Lower lobe of right lung (tissue), 2 donors: Measurements from ENCODE around the gene CDK11B. TPM values are rescaled to one million over a fixed set of nuclear protein-coding genes. Genes with fewer than 3 reads are reported as not detected.
"Not testable (repeated sequence)": the region's sequence is repeated elsewhere in the genome, so short reads cannot be mapped to it uniquely, and the experiment has no call there.

Source experiments
- ATAC-seq, 2 donors: fragments of 200-7000 bp; cut with Tn5 transposase; one replicate each; pipeline ENCODE4 v1.9.1; 2020 to 2022; ENCODE audit warnings: mild to moderate bottlenecking in 2 of 2, moderate library complexity in 2 of 2
- DNase-seq: peaks from one replicate; pipeline ENCODE4 v3.0.0-alpha.2; 2020
- H3K27ac ChIP-seq: fragments of 200-600 bp; one replicate; pipeline ENCODE4 v1.8.0; 2022
- H3K27me3 ChIP-seq: fragments of 200-600 bp; one replicate; pipeline ENCODE4 v1.8.0; 2022; ENCODE audit warnings: low read depth
- H3K36me3 ChIP-seq: fragments of 200-600 bp; one replicate; pipeline ENCODE4 v1.8.0; 2022; ENCODE audit warnings: mild to moderate bottlenecking
- H3K4me1 ChIP-seq: fragments of 200-600 bp; one replicate; pipeline ENCODE4 v1.8.0; 2022
- H3K4me3 ChIP-seq: fragments of 200-600 bp; one replicate; pipeline ENCODE4 v1.8.0; 2022; ENCODE audit warnings: mild to moderate bottlenecking
- H3K9me3 ChIP-seq: fragments of 200-600 bp; one replicate; pipeline ENCODE4 v1.8.0; 2022
- CTCF ChIP-seq: fragments of 200-600 bp; IDR thresholded peaks from one replicate; pipeline ENCODE4 v1.8.0; 2022; ENCODE audit warnings: antibody characterized with exemption, mild to moderate bottlenecking
- intact Hi-C: fragments of 100-400 bp; cut with DNase I; formaldehyde crosslinking; loops from one replicate; pipeline ENCODE4 v1.11.0; 2022
- long read RNA-seq: library from polyadenylated mRNA; unstranded; transcript quantifications from one replicate; pipeline ENCODE4 v2.0.0, GENCODE V29; 2021
- total RNA-seq: library from RNA; stranded (reverse); fragmentation: NEBNext Ultra II Directional; extraction: Animal tissue kit (Norgen Biotek cat#: 25700); gene quantifications from one replicate; pipeline ENCODE4 v1.2.1, GENCODE V29; 2021
- donor health status: DM: no; HTN: yes; CAD: no; lungs with severe emphysema.

CDK11B gene
- total RNA-seq = 23.0 TPM
- long read RNA-seq, partial matches to known transcripts = 25 of 38 reads
- long read RNA-seq, other reads (novel, unspliced or antisense) = 10 of 38 reads

- ATAC-seq (peak; percentile 93), DNase-seq (peak; percentile 93)
- Histone ChIP-seq H3K36me3 (peaks cover 37% of the 10 kb centered on the region), H3K4me3 (peak within 1 kb of the TSS; percentile 72), H3K27ac (peak within 1 kb of the TSS; percentile 100), H3K4me1 (peaks cover 21% of the 10 kb centered on the region)
- intact Hi-C loops, H3K27me3 ChIP-seq, H3K9me3 ChIP-seq: not testable (repeated sequence)
- peak; percentile 48 for TF ChIP-seq CTCF
These were observed at the start of gene CDK11B for GRCh38 chr1:1658583-1659549. Gene CDK11B (minus strand): TSS chr1:1659004. CDS start chr1:1657485, 1,519 bp downstream.

- H3K4me3 ChIP-seq, H3K27ac ChIP-seq, H3K27me3 ChIP-seq, intact Hi-C loops, ATAC-seq, DNase-seq, H3K9me3 ChIP-seq, H3K4me1 ChIP-seq: not testable (repeated sequence)
- peaks cover 41% of the 10 kb centered on the region for H3K36me3 ChIP-seq
These were observed 49.1 kb upstream of the CDK11B start for GRCh38 chr1:1707897-1708296.

- H3K36me3 ChIP-seq = peaks cover 41% of the 10 kb centered on the region
- H3K27me3 ChIP-seq, H3K27ac ChIP-seq, intact Hi-C loops, DNase-seq, H3K9me3 ChIP-seq, H3K4me1 ChIP-seq, H3K4me3 ChIP-seq, ATAC-seq: not testable (repeated sequence)
These were observed 48.4 kb upstream of the CDK11B start for GRCh38 chr1:1707241-1707640.

GRCh38 chr1:1705623-1706022, 46.8 kb upstream of the CDK11B start:
- not testable (repeated sequence) for DNase-seq, H3K9me3 ChIP-seq, ATAC-seq

GRCh38 chr1:1704284-1704957, 45.6 kb upstream of the CDK11B start:
- DNase-seq, ATAC-seq, H3K9me3 ChIP-seq, H3K4me1 ChIP-seq, H3K27me3 ChIP-seq, H3K4me3 ChIP-seq, H3K27ac ChIP-seq, intact Hi-C loops: not testable (repeated sequence)
- H3K36me3 ChIP-seq = peaks cover 41% of the 10 kb centered on the region

More at GRCh38 chr1:1705623-1706022, 46.8 kb upstream of the CDK11B start:
- H3K36me3 ChIP-seq = peaks cover 41% of the 10 kb centered on the region
- H3K4me3 ChIP-seq, H3K27me3 ChIP-seq, intact Hi-C loops, H3K4me1 ChIP-seq, H3K27ac ChIP-seq: not testable (repeated sequence)

GRCh38 chr1:1703796-1704195, 45.0 kb upstream of the CDK11B start:
- DNase-seq = no peak
- no peak for ATAC-seq

GRCh38 chr1:1702506-1702905, 43.7 kb upstream of the CDK11B start:
- H3K27me3 ChIP-seq, H3K9me3 ChIP-seq, H3K4me3 ChIP-seq, H3K27ac ChIP-seq, DNase-seq, ATAC-seq, intact Hi-C loops, H3K4me1 ChIP-seq: not testable (repeated sequence)
- peaks cover 33% of the 10 kb centered on the region for H3K36me3 ChIP-seq

More at GRCh38 chr1:1703796-1704195, 45.0 kb upstream of the CDK11B start:
- Histone ChIP-seq H3K9me3 (no peaks in the 10 kb centered on the region), H3K27ac (no peak overlapping the region), H3K36me3 (peaks cover 41% of the 10 kb centered on the region), H3K4me3 (no peak overlapping the region), H3K27me3 (no peaks in the 10 kb centered on the region), H3K4me1 (no peaks in the 10 kb centered on the region)
- no peak for TF ChIP-seq CTCF
- intact Hi-C loops = no loop called here

GRCh38 chr1:1700557-1700956, 41.8 kb upstream of the CDK11B start:
- peak; percentile 40 to 79 for ATAC-seq
- H3K27me3 ChIP-seq, H3K9me3 ChIP-seq, DNase-seq, H3K27ac ChIP-seq, H3K4me1 ChIP-seq, H3K4me3 ChIP-seq, intact Hi-C loops: not testable (repeated sequence)
- H3K36me3 ChIP-seq = peaks cover 17% of the 10 kb centered on the region

- peak; percentile 27 to 49 for ATAC-seq
- H3K27me3 ChIP-seq, intact Hi-C loops, H3K27ac ChIP-seq, H3K4me1 ChIP-seq, H3K9me3 ChIP-seq, H3K4me3 ChIP-seq, DNase-seq: not testable (repeated sequence)
- peaks cover 16% of the 10 kb centered on the region for H3K36me3 ChIP-seq
These were observed 41.3 kb upstream of the CDK11B start for GRCh38 chr1:1700067-1700466.

GRCh38 chr1:1699061-1699460, 40.3 kb upstream of the CDK11B start:
- intact Hi-C loops, H3K27me3 ChIP-seq, H3K27ac ChIP-seq, H3K36me3 ChIP-seq, H3K4me3 ChIP-seq, H3K4me1 ChIP-seq, ATAC-seq, H3K9me3 ChIP-seq, DNase-seq: not testable (repeated sequence)

GRCh38 chr1:1697358-1698183, 38.8 kb upstream of the CDK11B start:
- H3K27me3 ChIP-seq, ATAC-seq, H3K27ac ChIP-seq, H3K4me3 ChIP-seq, intact Hi-C loops, H3K9me3 ChIP-seq, DNase-seq, H3K4me1 ChIP-seq, H3K36me3 ChIP-seq: not testable (repeated sequence)
